ENCODE results near the gene GPR108.

The GPR108 gene

DNA sequence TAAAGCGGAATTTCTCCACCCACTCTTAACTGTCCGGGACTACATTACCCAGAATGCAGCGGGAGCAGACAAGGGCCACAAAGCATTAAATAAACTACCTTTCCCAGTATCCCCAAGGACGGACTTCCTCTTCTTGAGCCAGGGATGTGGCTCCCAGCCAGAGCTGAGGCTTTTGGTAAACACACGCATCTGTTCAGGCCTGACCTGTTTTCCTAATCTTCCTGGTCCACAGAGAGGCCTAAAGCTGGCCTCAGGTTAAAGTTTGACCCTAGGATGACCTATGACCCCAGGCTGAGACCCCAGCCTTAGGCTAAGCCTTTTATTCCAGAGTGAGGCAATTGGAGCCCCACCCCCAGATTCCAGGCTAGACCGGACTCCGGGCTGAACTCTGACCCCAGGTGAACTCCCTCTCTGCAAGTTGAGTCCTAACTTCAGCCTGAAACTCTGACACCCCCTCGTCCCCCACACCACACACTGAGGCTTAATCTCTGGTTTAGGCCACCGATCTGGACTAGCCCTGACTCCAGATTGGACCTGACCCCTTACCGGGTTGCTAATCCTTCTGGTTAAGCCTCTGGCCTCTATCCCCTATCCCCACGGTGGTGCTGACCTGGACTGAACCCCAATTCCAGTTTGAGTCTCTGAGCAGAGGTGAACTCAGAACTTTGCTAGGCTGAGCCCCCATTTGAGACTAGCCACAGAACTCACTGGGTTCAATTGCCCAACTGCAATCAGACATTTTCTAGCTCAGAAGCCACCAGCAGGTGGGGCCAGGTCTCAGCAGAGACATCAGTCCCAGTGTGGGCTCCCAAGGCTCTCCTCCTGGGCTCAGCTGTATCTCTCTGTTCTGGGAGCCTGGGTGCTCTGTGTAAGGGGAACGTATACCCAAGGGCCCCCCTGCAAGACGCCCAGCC is 750 bp upstream of the GPR108 start:
- peak in 1 of 2 donors; percentile 55 for DNase-seq (ENCODE audit: low read depth in 2 of 2)

DNA sequence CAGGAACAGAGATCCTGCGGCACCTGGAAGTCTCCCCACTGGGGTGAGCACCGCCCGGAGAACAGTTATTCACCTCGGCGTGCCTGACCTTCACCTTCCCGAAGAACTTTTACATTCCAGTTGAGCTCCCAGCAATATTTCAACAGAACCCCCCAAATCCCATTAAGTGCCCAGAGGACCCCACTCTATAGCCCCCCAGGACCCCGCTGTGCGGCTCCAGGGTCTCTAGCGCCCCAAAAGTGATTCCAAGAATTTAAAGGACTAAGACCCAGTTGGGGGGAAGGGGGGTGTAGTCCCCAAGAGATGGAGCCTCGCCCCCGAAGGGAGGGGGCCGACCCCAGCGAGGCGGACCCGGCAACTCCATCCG is 480 bp downstream of the GPR108 start:
- DNase-seq (ENCODE audit: low read depth in 2 of 2), result no peak

DNA sequence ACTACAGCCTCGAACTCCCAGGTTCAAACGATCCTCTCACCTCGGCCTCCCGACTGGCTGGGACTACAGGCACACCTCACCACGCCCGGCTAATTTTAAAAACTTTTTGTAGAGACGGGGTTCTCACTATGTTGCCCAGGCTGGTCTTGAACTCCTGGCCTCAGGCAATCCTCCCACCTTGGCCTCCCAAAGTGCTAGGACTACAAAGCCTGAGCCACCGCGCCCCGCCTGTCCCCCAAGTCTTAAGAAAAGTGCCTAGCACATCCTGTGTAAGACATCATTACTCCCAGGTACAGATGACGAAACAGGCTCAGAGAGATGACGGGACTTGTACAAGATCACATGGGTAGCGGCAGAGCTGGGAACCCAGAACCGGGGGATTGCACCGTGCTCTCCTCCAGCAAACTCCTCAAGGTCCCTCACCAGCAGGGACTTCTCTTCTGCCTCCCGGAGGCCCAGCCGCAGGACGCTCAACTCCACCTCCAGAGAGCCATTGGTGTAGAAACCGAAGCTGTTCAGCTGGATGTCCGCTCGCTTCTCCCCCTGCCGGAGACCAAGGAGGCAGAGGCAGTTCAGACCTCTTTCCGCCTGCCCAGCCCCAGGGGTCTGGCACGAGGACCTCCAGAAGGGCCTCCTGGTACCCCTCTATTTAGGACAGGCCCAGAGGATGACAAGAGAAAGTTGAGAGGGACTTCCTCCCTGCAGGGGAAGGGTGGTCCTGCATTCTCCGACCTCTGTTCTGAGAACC is 1.0 kb downstream of the GPR108 start:
- DNase-seq (ENCODE audit: low read depth in 2 of 2), result peak in 1 of 2 donors; percentile 22

DNA sequence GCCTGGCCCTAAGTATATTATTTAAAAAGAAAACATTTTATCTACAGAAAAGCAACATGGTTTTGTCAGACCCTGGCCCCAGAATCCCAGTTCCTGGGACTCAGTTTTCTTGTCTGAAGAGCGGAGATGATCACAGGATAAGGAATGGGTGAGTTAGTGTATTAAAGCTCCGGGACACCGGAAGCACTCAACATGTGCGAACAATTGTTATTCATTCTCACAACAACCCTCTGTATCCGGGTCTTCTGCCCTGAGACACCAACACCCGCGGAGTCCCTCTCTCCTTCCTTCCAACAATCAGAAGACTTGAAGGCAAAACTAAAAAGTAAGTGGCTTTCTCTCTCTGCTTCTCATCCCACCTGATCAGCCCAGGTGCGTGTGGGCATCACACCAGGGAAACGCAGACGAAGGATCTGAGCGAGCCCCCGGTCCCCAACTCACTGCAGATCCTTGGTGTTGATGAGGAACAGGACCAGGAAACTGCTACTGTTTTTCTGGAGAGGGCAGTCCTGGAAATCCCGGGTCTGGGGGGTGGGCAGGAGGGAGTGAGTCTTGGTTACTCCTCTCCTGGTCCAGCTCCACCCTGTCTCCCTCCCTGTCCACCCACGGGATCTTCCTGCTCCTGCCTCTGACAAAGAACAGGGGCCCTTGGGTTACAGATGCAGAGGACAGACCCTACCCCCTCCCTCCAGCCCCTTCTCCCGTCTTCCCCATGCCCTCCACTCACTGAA is 2.0 kb downstream of the GPR108 start:
- no peak for DNase-seq (ENCODE audit: low read depth in 2 of 2)

DNA sequence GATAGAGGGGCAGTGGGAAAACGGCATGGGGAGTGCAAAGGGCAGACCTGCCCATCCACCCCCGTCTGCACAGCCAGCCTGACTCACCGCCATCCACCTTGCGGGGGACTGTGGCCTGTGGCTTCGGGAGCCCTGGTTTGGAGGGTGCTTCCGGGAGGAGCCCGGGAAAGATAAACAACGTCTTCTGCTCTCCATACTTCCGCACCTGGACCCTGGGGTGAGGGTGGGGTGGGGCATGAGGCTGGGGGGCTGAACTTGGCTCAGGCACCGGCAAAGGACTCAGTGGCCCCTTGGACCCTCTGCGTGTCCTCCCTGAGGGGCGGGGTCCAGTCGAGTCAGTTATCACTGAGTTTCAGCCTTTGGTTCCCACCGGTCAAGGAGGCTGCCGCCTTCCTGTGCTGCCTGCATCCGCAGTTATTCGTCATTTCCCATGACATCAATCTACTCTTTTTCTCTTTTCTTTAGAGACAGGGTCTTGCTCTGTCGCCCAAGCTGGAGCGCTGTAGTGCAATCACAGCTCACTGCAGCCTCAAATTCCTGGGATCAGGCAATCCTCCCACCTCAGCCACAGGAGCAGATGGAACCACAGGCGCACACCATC is 3.2 kb downstream of the GPR108 start:
- DNase-seq (ENCODE audit: low read depth in 2 of 2), result no peak

DNA sequence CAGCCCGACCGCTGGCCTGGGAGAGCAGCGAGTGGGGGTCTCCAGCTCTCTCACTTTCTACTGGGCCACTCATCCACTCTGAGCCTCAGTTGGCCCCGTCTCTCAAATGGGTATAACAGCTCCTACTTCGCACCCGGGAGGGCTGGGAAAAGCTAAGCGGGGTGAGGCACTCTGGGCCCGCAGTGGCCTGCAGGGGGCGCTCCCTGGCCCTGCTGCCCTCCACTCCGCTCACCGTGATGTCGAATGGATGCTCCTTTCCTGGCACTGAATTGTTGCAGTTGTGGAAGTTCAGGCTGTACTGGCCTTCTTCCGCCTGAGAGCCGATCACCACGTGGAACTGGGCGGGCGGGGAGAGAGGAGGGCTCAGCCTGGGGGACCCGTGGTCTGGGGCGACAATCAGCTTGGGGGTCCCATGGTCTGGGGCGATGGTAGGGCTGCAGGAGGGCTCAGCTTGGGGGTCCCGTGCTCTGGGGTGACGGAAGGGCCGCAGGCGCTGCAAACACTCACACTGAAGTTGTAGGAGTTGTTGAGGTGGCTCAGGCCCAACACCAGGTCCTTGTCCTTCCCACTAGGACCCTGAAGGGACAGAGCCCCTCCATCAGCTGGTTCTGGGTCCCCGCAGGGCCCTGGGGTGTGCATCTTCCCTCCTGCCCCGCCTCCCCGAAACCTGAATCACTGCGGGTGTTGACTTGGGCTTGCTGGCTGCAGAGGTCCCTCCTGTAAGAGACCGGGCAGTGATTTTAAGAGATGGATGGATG is 3.9 kb downstream of the GPR108 start:
- no peak for DNase-seq (ENCODE audit: low read depth in 2 of 2)

DNA sequence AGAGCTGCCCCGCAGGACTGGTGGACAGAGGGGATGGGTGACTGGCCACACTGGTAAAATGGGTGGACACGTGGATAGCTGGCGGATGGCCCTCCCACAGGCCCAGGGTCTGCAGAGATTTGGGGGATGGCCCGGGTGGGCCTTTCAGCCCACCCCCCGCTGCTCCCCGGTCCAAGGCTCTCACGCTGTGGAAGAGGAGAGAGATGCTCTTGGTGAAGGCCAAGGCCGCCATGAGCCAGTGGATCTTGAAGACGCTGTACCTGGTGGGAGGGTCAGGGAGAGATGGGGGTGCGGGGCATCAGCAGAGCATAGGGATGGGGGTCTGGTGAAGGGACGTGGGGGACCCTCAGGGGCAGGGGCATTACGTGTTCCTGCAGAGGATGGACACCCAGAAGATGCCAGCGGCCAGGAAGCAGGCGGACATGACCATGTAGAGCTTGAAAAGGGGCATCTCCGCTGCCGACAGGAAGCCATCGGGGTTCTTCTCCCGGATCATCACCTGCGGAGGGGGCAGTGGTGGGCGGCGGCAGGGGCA is 4.5 kb downstream of the GPR108 start:
- DNase-seq (ENCODE audit: low read depth in 2 of 2), result no peak

DNA sequence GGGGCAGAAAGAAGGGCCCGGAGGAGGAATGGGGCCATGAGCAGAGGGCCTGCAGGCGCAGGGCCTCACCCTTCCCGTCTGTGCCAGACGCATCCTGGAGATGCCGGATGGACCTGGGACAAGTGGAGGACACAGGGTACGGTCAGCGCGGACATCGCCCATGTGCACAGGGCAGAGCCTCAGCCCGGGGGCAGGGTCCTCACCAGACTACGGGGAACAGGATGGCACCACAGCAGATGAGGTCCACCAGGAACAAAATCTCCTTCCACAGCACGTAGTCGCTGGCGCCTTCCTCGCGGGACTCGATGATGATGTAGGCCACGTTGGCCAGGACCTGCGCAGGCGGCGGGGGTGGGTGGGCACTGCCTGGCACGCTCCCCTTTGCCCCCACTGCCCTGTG is 5.6 kb downstream of the GPR108 start:
- DNase-seq (ENCODE audit: low read depth in 2 of 2), result no peak

DNA sequence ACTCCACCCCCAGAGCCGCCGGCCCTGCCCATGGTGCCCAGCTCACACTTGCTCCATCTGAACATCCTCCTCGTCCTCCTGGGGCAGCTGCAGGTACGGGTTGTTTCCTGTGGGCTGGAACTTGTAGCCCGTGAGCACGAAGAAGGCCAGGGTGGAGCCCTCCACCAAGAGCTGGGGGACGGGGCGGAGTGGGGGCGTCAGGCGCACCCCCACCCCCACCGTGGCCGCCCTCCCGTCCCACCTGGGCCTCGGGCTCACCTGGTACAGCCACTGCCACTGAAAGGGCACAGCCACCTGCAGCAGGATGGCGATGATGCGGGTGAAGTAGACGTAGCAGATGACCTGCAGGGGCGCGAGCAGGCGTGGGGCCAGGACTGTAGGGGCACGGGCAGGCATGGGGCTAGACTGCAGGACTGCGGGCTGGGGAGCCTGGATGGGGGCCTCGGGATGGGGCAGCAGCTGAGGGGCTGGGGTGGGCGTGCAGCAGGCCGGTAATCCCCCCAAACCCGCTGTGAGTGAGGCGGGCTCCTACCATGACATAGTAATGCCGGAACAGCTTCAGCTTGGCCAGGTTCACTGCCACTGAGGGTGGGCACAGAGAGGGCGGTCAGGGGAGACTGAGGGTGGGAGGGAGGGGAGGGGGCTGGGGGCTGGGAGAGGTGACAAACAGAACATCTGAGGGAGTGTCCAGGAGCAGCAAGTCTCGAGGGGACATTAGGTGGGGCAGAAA is 6.3 kb downstream of the GPR108 start:
- DNase-seq (ENCODE audit: low read depth in 2 of 2), result no peak

DNA sequence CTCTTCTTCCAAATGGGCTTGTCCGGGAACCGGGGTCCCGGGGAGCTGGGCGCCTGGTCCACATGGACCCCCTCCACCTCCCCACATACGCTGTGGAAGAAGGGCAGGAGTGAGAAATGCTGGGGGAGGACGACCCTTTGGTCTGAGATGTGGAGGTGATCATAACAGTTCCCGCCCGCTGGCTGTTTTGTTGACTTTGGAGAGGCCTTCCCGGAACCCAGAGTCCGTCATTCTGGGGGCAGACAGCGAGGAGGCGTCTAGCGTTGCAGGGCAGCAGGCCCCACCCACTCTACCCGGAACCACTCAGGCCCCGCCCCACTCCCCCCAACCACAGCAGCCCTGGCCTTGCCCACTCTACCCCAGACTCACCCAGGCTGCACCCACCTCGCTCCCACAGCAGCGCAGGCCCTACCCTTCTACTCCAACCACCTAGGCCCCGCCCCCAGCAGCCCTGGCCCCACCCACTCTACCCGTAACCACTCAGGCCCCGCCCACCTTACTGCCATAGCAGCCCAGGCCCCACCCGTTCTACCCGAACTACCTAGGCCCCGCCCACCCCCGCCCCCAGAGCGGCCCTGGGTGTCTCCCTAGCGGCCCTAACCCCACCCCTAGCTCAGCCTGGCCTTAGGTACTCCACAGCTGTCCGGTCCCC is 7.1 kb downstream of the GPR108 start:
- DNase-seq (ENCODE audit: low read depth in 2 of 2), result no peak

DNA sequence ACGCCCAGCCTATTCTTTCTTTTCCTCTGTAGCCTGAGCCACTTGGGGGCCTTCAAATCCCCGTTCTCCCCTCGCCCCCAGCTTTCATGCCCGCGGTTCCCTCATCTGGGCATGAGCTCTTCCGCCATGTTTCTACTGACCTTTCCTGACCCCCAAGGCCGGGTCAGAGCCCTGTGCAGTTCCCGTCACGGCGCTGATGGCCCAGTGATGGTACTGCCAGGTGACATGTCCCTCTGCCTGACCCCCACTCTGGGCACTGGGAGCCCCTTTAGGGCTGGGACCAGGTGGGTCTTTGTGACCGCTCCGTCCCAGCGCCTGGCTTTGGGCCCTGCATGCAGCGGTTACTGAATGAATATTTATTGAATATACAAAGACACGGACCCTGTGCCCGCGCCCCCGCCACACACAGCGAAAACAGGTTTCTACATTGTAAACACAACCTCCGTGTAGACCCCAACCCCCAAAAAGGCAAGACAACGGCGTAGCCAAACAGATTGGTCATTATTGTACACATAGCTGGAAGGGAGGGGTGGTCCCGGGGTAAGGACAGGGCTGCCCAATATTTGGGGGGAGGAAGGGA is 7.7 kb downstream of the GPR108 start:
- DNase-seq (ENCODE audit: low read depth in 2 of 2), result no peak

DNA sequence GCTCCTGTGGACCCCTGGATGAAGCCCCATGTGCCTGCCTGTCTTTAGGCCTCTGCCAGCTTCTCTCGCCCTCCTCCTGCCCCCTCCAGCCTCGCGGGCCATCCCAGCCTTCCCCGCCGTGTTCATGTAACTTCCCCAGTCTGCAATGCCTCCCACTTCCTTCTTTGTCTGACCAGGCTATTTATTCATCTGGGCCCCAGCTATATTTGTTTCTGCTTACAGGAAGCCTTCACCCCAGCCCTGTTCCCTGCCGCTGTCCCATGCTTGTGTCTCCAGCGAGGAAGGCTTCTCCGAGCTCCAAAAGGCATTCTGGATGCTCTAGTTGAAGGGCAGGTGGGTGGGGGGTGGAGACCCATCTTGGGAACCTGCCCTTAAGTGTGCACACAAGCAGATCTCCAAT is 9.0 kb downstream of the GPR108 start:
- DNase-seq (ENCODE audit: low read depth in 2 of 2), result no peak

DNA sequence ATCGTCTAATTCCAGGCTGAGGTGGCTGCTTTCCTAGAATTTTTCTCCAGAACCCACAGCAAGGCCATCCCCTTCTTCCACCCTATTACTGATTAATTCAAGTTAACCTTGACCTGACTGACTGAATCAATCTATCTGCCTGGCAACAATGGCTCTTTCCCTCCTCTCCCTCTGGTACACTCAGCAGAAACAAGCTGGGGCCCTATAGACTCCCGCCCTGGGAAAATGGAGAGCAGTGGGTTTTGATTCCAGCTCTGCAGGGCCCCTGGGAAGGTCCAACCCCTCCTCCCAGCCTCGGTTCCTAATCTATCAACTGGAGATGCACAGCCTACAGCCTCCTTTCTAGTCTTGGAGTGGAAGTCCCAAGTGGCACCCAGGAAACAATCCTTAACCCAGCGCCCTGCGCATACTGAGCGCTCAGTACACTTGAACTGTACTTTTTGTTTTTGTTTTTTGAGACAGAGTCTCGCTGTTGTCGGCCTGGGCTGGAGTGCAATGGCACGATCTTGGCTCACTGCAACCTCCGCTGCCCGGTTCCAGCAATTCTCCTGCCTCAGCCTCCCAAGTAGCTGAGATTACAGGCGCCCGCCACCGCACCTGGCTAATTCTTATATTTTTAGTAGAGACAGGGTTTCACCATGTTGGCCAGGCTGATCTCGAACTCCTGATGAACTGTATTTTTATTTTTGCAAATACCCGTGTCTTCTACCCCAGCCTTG is 11.7 kb downstream of the GPR108 start:
- no peak for DNase-seq (ENCODE audit: low read depth in 2 of 2)

DNA sequence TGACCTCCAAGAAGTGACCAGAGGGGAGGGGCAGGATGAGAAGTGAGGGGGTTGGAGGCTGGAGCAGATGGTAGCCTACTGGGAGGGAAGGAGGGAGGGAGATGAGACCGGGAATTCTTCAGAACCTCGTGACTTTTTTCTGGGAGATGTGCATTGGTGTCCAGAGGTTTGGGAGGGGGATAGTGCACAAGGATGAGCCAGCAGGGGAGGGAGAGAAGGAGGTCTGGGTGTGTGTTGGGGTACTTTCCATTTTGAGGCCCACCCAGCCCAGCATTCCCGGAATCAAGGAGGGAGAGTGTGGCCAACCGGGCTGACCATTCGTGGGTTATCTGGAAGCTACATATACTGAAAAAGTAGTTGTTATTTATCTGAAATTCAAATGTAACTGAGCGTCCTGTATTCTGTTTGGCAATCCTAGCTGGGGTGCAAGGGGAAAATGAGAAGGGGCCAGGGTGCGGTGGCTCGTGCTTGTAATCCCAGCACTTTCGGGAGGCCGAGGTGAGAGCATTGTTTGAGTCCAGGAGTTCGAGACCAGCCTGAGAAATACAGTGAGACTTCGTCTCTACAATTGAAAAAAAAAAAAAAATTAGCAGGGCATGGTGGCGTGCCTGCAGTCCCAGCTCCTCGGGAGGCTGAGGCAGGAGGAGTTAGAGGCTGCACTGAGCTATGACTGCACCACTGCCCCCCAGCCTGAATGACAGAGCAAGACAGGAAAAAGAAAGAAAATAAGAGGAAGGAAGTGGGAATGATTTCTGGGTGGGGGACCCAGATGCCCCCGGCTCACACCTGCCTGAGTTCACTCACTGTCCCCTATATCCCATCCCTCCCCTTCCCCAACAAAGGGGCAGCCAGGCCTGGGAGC is 12.5 kb downstream of the GPR108 start:
- DNase-seq (ENCODE audit: low read depth in 2 of 2), result no peak

DNA sequence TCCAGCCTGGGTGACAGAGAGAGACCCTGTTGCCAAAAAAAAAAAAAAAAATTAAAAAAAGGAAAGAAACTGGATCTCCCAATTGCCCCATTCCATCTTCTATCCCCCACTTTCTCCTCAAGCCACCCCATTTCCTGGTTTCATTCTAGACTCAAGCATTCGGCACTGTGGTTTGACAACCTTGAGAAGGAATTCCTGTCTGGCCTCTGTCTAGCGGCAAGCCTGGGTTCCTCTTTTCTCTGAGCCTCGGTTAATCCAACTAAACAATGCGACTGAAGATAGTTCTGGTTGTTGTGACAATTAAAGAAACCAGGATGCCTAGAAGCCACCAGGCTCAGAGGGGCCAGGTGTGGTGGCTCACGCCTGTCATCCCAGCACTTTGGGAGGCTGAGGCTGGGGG is 13.6 kb downstream of the GPR108 start:
- DNase-seq (ENCODE audit: low read depth in 2 of 2), result no peak

DNA sequence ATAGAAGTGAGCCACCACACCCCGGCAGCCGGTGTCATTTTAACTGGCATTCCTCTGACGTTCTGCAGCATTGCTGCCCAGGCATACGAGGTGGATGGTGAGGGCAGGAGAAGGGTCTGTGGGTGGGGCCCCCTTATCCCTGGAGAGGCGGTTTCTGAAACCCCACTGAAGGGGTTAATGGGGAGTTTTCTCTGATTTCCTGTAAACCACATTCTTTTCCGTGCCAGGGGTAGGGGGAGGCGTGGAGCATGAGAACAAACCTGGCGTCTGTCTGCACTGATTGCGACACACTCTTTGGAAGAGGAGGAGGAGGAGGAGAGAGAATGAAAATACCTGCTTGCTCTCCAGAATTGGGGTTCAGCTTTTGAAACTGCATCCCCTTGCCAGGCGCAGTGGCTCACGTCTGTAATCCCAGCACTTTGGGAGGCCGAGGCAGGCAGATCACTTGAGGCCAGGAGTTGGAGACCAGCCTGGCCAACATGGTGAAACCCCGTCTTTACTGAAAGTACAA is 14.2 kb downstream of the GPR108 start:
- no peak for DNase-seq (ENCODE audit: low read depth in 2 of 2)

DNA sequence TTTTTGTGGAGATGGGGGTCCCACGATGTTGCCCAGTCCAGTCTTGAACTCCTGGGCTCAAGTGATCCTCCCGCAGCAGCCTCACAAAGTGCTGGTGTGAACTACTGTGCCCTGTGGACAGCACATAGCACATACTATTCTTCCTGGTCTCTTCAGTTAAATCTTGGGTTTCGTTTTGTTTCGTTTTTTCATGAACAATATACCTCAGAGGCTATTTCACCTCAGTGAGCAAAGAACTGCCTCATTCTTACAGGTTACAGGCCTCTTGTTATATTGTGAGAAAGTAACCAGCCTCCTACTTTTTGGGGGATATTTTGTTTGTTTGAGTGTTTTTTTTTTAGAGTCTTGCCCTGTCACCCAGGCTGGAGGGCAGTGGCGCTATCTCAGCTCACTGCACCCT is 15.6 kb downstream of the GPR108 start:
- DNase-seq (ENCODE audit: low read depth in 2 of 2), result no peak

DNA sequence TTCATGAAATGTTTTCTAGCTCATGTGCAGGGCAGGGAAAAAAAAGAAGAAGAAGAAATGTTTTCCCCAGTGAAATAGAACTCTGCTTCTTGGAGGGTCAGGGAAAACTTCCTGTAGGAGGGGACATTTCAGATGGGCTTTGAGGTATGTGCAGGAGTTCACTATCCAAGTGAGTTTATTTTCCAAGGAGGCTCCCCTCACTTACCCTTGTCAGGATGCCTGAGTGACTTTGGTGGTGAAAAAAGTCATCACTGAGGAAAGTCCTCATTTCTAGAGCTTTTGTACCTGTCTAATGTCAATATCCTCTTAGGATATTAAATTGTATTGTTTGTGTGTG is 16.3 kb downstream of the GPR108 start:
- DNase-seq (ENCODE audit: low read depth in 2 of 2), result no peak
